ENCODE measurements around the gene COMP.

DNA sequence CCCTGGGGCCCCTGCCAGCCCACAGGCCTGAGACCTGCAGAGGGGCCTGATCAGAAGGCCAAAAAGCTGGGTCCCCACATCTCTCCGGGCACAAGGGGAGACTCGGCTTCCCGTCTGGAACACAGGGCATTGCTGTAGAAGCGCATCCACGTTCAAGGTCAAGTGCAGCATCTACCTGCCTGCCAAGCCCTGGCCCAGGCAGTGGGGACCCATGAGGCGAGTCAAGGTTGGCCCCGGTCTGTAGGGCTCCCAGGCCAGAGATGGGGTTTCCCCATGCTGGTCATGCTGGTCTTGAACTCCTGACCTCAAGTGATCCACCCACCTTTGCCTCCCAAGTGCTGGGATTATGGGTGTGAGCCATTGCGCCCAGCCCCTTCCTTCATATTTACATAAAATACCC is 13.5 kb upstream of the COMP start:
- TF ChIP-seq, protein P1, sequence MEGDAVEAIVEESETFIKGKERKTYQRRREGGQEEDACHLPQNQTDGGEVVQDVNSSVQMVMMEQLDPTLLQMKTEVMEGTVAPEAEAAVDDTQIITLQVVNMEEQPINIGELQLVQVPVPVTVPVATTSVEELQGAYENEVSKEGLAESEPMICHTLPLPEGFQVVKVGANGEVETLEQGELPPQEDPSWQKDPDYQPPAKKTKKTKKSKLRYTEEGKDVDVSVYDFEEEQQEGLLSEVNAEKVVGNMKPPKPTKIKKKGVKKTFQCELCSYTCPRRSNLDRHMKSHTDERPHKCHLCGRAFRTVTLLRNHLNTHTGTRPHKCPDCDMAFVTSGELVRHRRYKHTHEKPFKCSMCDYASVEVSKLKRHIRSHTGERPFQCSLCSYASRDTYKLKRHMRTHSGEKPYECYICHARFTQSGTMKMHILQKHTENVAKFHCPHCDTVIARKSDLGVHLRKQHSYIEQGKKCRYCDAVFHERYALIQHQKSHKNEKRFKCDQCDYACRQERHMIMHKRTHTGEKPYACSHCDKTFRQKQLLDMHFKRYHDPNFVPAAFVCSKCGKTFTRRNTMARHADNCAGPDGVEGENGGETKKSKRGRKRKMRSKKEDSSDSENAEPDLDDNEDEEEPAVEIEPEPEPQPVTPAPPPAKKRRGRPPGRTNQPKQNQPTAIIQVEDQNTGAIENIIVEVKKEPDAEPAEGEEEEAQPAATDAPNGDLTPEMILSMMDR (IDR thresholded peaks at IDR 0.05) = no peak
- TF ChIP-seq, protein P2, sequence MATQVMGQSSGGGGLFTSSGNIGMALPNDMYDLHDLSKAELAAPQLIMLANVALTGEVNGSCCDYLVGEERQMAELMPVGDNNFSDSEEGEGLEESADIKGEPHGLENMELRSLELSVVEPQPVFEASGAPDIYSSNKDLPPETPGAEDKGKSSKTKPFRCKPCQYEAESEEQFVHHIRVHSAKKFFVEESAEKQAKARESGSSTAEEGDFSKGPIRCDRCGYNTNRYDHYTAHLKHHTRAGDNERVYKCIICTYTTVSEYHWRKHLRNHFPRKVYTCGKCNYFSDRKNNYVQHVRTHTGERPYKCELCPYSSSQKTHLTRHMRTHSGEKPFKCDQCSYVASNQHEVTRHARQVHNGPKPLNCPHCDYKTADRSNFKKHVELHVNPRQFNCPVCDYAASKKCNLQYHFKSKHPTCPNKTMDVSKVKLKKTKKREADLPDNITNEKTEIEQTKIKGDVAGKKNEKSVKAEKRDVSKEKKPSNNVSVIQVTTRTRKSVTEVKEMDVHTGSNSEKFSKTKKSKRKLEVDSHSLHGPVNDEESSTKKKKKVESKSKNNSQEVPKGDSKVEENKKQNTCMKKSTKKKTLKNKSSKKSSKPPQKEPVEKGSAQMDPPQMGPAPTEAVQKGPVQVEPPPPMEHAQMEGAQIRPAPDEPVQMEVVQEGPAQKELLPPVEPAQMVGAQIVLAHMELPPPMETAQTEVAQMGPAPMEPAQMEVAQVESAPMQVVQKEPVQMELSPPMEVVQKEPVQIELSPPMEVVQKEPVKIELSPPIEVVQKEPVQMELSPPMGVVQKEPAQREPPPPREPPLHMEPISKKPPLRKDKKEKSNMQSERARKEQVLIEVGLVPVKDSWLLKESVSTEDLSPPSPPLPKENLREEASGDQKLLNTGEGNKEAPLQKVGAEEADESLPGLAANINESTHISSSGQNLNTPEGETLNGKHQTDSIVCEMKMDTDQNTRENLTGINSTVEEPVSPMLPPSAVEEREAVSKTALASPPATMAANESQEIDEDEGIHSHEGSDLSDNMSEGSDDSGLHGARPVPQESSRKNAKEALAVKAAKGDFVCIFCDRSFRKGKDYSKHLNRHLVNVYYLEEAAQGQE (IDR thresholded peaks at IDR 0.05; ENCODE audit: low read depth, low read length) = no peak
- no peak for TF ChIP-seq SMC3 (IDR thresholded peaks at IDR 0.05; ENCODE audit: low read depth, low read length)
- TF ChIP-seq ELF1 (IDR thresholded peaks at IDR 0.05) = no peak
- TF ChIP-seq, protein P3, sequence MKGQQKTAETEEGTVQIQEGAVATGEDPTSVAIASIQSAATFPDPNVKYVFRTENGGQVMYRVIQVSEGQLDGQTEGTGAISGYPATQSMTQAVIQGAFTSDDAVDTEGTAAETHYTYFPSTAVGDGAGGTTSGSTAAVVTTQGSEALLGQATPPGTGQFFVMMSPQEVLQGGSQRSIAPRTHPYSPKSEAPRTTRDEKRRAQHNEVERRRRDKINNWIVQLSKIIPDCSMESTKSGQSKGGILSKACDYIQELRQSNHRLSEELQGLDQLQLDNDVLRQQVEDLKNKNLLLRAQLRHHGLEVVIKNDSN (IDR thresholded peaks at IDR 0.05; ENCODE audit: borderline replicate concordance, low read depth) = no peak
- no peak for TF ChIP-seq RAD21 (IDR thresholded peaks at IDR 0.05; ENCODE audit: low read length)
- TF ChIP-seq, protein P4, sequence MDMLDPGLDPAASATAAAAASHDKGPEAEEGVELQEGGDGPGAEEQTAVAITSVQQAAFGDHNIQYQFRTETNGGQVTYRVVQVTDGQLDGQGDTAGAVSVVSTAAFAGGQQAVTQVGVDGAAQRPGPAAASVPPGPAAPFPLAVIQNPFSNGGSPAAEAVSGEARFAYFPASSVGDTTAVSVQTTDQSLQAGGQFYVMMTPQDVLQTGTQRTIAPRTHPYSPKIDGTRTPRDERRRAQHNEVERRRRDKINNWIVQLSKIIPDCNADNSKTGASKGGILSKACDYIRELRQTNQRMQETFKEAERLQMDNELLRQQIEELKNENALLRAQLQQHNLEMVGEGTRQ (IDR thresholded peaks at IDR 0.05; ENCODE audit: borderline replicate concordance, low read depth, low read length) = no peak

All from SK-N-SH (cell line).